Sciatic nerve (tissue), 2 donors: ENCODE results near the gene CHST4. TPM values are rescaled to one million over a fixed set of nuclear protein-coding genes. Genes with fewer than 3 reads are reported as not detected.
"Not testable (repeated sequence)": the region's sequence is repeated elsewhere in the genome, so short reads cannot be mapped to it uniquely, and the experiment has no call there.

ENCODE experiments used
- ATAC-seq: fragments of 200-7000 bp; cut with Tn5 transposase; one replicate; pipeline ENCODE4 v1.9.1; 2020; ENCODE audit warnings: mild to moderate bottlenecking, moderate library complexity
- DNase-seq: peaks from one replicate; pipeline ENCODE4 v3.0.0-alpha.2; 2020; ENCODE audit warnings: low spot score
- intact Hi-C: fragments of 100-400 bp; cut with DNase I; formaldehyde crosslinking; loops from one replicate; pipeline ENCODE4 v1.14.2; 2022
- total RNA-seq: library from RNA; stranded (reverse); fragmentation: NEBNext Ultra II Directional; extraction: Animal tissue kit (Norgen Biotek cat#: 25700); gene quantifications from one replicate; pipeline ENCODE4 v1.2.1, GENCODE V29; 2021
- donor health status: DM: no; HTN: no; CAD: no.
- donor health status: DM: no; HTN: no; CAD: no.

Gene CHST4
- total RNA-seq, 1 donor from 2014 or later, result not detected

- DNase-seq, result peak; percentile 96
- ATAC-seq, result peak; percentile 5
- intact Hi-C loops, result no loop called here
These were observed 38.2 kb downstream of the CHST4 start for GRCh38 chr16:71564335-71564967.

GRCh38 chr16:71565812-71566700 is 39.8 kb downstream of the CHST4 start:
- ATAC-seq (no peak), DNase-seq (no peak)
- intact Hi-C loops, result no loop called here

- intact Hi-C loops, result no loop called here
- ATAC-seq (no peak), DNase-seq (no peak)
These were observed 41.7 kb downstream of the CHST4 start for GRCh38 chr16:71567931-71568330.

- DNase-seq, result no peak
- intact Hi-C loops, result no loop called here
These were observed 42.3 kb downstream of the CHST4 start for GRCh38 chr16:71568551-71568950.

GRCh38 chr16:71569621-71570020 is 43.4 kb downstream of the CHST4 start:
- intact Hi-C loops, result no loop called here
- ATAC-seq, result no peak
- DNase-seq, result no peak

More at GRCh38 chr16:71568551-71568950, 42.3 kb downstream of the CHST4 start:
- ATAC-seq, result no peak

GRCh38 chr16:71570144-71570543 is 43.9 kb downstream of the CHST4 start:
- DNase-seq (no peak), ATAC-seq (no peak)
- intact Hi-C loops, result no loop called here

GRCh38 chr16:71572497-71573116 is 46.4 kb downstream of the CHST4 start:
- no peak for ATAC-seq
- DNase-seq, result no peak
- intact Hi-C loops, result no loop called here

- intact Hi-C loops, result no loop called here
- no peak for ATAC-seq
- no peak for DNase-seq
These were observed 47.3 kb downstream of the CHST4 start for GRCh38 chr16:71573387-71574094.

GRCh38 chr16:71574702-71575101 is 48.5 kb downstream of the CHST4 start:
- DNase-seq, result no peak
- no peak for ATAC-seq
- intact Hi-C loops, result no loop called here

- DNase-seq (no peak), ATAC-seq (no peak)
- intact Hi-C loops, result no loop called here
These were observed 50.7 kb downstream of the CHST4 start, which contains the start of gene TAT for GRCh38 chr16:71576971-71577370. Gene TAT, minus strand, starts transcription at chr16:71577092. Its CDS starts 677 bp downstream, at chr16:71576415.

- intact Hi-C loops, DNase-seq, ATAC-seq: not testable (repeated sequence)
These were observed 56.3 kb downstream of the CHST4 start for GRCh38 chr16:71582553-71582848.

GRCh38 chr16:71584543-71585317 is 58.5 kb downstream of the CHST4 start:
- DNase-seq (no peak), ATAC-seq (no peak)
- intact Hi-C loops, result no loop called here

- DNase-seq (no peak), ATAC-seq (no peak)
- intact Hi-C loops, result no loop called here
These were observed 59.1 kb downstream of the CHST4 start for GRCh38 chr16:71585318-71585703.

Other genes with a start within 250 kb of the CHST4 start
- gene CMTR2, start 237.0 kb upstream of the CHST4 start, total RNA-seq, result 14.9 TPM
- gene CALB2, start 167.7 kb upstream of the CHST4 start, total RNA-seq, result 2.8 TPM
- gene TLE7, start 84.4 kb upstream of the CHST4 start, total RNA-seq, result not detected
- 11.0 TPM for gene ZNF23, start 64.2 kb upstream of the CHST4 start, total RNA-seq
- gene ZNF19, start 37.1 kb upstream of the CHST4 start, total RNA-seq, result 7.8 TPM
- 0.13 TPM for gene TAT, start 50.7 kb downstream of the CHST4 start, total RNA-seq
- gene MARVELD3, start 99.8 kb downstream of the CHST4 start, total RNA-seq, result 0.36 TPM
- 22.5 TPM for gene PHLPP2, start 198.3 kb downstream of the CHST4 start, total RNA-seq